Ishikawa (cell line): ENCODE measurements around the gene AHR.

Experiments
- CEBPB ChIP-seq: IDR thresholded peaks from 2 replicates; pipeline ENCODE4 v1.6.1; 2012
- CREB1 ChIP-seq: IDR thresholded peaks from 2 replicates; pipeline ENCODE4 v1.6.1; 2012; ENCODE audit warnings: low read depth
- EGR1 ChIP-seq: IDR thresholded peaks from 2 replicates; pipeline ENCODE4 v1.6.1; 2012
- EP300 ChIP-seq: IDR thresholded peaks from 2 replicates; pipeline ENCODE4 v1.6.1; 2012; ENCODE audit warnings: borderline replicate concordance
- FOXM1 ChIP-seq: IDR thresholded peaks from 2 replicates; pipeline ENCODE4 v1.6.1; 2012; ENCODE audit warnings: low read depth, borderline replicate concordance
- MAX ChIP-seq: IDR thresholded peaks from 2 replicates; pipeline ENCODE4 v1.6.1; 2012
- NFIC ChIP-seq: IDR thresholded peaks from 2 replicates; pipeline ENCODE4 v1.6.1; 2012
- RAD21 ChIP-seq: IDR thresholded peaks from 2 replicates; pipeline ENCODE4 v1.6.1; 2012; ENCODE audit warnings: low read depth
- REST ChIP-seq: IDR thresholded peaks from 2 replicates; pipeline ENCODE4 v1.6.1; 2012; ENCODE audit warnings: low read depth, mild to moderate bottlenecking
- TAF1 ChIP-seq: IDR thresholded peaks from 2 replicates; pipeline ENCODE4 v1.6.1; 2012; ENCODE audit warnings: low read depth, mild to moderate bottlenecking
- TCF12 ChIP-seq: IDR thresholded peaks from 2 replicates; pipeline ENCODE4 v1.6.1; 2012; ENCODE audit warnings: low read depth
- TEAD4 ChIP-seq: IDR thresholded peaks from 2 replicates; pipeline ENCODE4 v1.6.1; 2012
- USF1 ChIP-seq: IDR thresholded peaks from 2 replicates; pipeline ENCODE4 v1.6.1; 2012
- YY1 ChIP-seq: IDR thresholded peaks from 2 replicates; pipeline ENCODE4 v1.6.1; 2012; ENCODE audit warnings: low read depth
- ZBTB7A ChIP-seq: IDR thresholded peaks from 2 replicates; pipeline ENCODE4 v1.6.1; 2012; ENCODE audit warnings: low read depth

AHR gene

GRCh38 chr7:17298840-17299482 is 509 bp downstream of the AHR start:
- TF ChIP-seq REST, result no peak
- peak; percentile 15; the same call in 1 of the 2 replicates for TF ChIP-seq NFIC
- peak; percentile 92 for TF ChIP-seq ZBTB7A
- no peak for TF ChIP-seq USF1
- 0 out of 2 replicates have a peak, but pooled peaks have one; percentile 10 for TF ChIP-seq TAF1
- TF ChIP-seq TCF12, result 0 out of 2 replicates have a peak, but pooled peaks have one; percentile 40
- no peak for TF ChIP-seq RAD21
- peak; percentile 50 for TF ChIP-seq MAX

GRCh38 chr7:17299483-17299991 is 1.1 kb downstream of the AHR start:
- TF ChIP-seq TAF1 (0 out of 2 replicates have a peak, but pooled peaks have one; percentile 19), MAX (peak; percentile 2; the same call in 1 of the 2 replicates), TCF12 (no peak), CREB1 (no peak), TEAD4 (no peak), CEBPB (no peak)

- no peak for TF ChIP-seq USF1
- TF ChIP-seq NFIC, result no peak
- no peak for TF ChIP-seq CEBPB
- TF ChIP-seq EP300, result no peak
- TF ChIP-seq YY1, result no peak
- no peak for TF ChIP-seq TAF1
- no peak for TF ChIP-seq TEAD4
- no peak for TF ChIP-seq CREB1
- no peak for TF ChIP-seq TCF12
Observed at GRCh38 chr7:17300012-17300411, 1.6 kb downstream of the AHR start.

GRCh38 chr7:17300437-17300836 is 2.0 kb downstream of the AHR start:
- TF ChIP-seq EGR1 (no peak), CREB1 (no peak)

GRCh38 chr7:17301471-17302456 is 3.3 kb downstream of the AHR start:
- TF ChIP-seq RAD21, result 0 out of 2 replicates have a peak, but pooled peaks have one; percentile 10
- no peak for TF ChIP-seq TCF12

- TF ChIP-seq ZBTB7A (no peak), EGR1 (no peak), CEBPB (no peak), TAF1 (no peak), EP300 (no peak), CREB1 (no peak), TEAD4 (no peak), USF1 (no peak), RAD21 (no peak), FOXM1 (no peak), TCF12 (no peak), YY1 (no peak), REST (no peak), MAX (no peak), NFIC (no peak)
Observed at GRCh38 chr7:17302575-17303142, 4.2 kb downstream of the AHR start.
